Adipose tissue (tissue), 3 donors: ENCODE data around the gene RNH1. TPM values are rescaled to one million over a fixed set of nuclear protein-coding genes. Genes with fewer than 3 reads are reported as not detected.

ENCODE experiments used
- H3K27ac ChIP-seq: one replicate; pipeline ENCODE4 v1.5.1; 2013; ENCODE audit warnings: low read depth, low read length
- WGBS, 3 donors: extraction: QIAGEN DNeasy Blood & Tissue Kit; methylation state at CpG; one replicate each; pipeline ENCODE4 v1.1.7; 2013; 5-methylcytosine and 5-hydroxymethylcytosine counted together
- polyA plus RNA-seq, 3 donors: library from polyadenylated mRNA; stranded (reverse); fragments of 200-250 nt; gene quantifications; one replicate each; pipeline ENCODE4 v1.2.3, GENCODE V29; 2013
- donor health status: healthy with polysubstance abuse.
- donor health status: Bipolar disorder and iron deficiency.
- donor health status: healthy.

Gene RNH1
- 100 to 1,000 TPM in 2 of 3 donors, 10 to 100 TPM in 1; 93.4 to 217 (median 208) TPM for polyA plus RNA-seq

DNA sequence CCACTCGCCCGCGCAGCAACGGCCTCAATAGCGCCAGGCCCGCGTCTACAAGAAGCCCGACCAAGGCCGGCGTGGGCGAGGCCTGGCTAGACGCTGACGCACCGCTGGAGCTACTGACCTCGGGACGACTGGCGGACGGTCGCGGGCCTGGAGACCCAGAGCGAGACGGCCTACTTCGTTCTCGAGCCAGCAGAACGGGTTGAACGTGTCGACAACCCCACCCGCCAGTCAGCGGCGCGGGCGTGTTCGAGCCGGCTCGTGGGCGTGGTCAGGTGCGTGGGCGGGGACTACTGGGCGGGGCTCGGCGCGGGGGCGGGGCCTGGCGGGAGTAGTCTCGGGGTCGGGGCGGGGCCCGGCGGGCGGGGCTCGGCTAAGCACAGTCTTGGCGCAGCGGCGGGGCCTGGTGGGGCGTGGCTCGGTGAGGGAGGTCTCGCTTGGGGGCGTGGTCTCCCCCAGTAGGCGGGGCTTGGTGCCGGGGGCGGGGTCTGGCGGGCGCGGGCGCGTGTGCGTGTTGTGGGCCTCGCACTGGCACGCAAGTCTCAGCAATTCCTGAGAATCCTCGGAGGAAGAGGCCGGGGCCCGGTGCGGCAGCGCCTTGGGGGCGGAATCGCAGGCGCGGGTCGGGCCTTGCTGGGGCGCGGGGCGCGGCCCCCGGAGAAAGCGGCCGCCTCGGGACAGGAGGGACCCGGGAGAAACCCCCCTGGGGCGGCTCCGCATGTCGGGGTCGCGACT is at the start of gene RNH1:
Gene RNH1, minus strand, starts transcription at position 248 of the 732 bp plus-strand sequence. CDS start 5,080 bp downstream, outside the sequence.
- peak within 1 kb of the TSS; percentile 99 for H3K27ac ChIP-seq
- 1 to 2% (median 1%) methylated on average over 86 to 93 of the region's 93 CpGs for WGBS, 3 donors

DNA sequence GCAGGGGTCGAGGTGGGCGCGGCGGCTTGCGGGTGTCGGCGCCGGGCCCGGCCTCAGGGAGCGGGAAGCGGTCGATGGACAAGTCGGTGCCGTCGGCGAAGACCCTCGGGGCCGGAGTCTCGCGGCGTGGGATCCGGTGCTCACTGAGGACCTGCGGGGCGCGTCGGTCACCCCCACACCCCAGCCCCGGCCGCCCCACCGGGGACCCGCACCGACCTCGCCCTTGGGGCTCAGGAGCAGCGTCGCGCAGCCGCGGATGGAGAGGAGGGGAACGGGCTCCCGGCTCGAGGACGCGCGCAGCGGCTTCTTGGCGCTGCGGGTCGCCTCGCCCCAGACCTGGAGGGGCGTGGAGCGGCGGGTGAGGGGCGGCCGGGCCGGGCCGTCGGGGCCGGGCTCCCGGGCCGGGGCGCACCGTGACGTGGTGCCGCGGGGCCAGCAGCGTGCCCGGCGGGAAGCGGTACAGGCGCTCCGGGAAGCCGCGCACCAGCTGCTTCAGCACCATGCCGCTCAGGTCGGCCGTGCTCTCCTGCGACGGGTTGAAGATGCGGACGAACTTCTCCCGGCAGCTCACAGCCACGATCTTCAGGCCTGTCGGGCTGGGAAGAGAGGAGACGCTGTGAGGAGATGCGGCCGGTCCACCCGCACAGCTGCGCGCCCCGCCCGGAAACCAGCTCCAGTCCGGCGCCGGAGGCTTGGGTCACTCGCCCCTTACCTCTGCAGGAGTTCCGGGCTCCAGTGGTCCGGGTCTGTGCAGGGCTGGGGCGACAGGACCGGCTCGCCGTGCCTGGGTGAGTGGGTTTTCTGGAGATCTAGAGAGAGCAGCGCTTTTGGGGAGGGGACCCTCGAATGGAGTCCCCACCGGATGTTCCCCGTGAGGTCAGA is 49.0 kb upstream of the RNH1 start:
- 5 to 23% (median 7%) methylated on average over 85 to 104 of the region's 104 CpGs for WGBS, 3 donors
- H3K27ac ChIP-seq, result no peak overlapping the region

GRCh38 chr11:555227-555779 is 48.3 kb upstream of the RNH1 start:
- no peak overlapping the region for H3K27ac ChIP-seq
- 1 to 3% (median 2%) methylated on average over 23 to 57 of the region's 57 CpGs for WGBS, 3 donors

DNA sequence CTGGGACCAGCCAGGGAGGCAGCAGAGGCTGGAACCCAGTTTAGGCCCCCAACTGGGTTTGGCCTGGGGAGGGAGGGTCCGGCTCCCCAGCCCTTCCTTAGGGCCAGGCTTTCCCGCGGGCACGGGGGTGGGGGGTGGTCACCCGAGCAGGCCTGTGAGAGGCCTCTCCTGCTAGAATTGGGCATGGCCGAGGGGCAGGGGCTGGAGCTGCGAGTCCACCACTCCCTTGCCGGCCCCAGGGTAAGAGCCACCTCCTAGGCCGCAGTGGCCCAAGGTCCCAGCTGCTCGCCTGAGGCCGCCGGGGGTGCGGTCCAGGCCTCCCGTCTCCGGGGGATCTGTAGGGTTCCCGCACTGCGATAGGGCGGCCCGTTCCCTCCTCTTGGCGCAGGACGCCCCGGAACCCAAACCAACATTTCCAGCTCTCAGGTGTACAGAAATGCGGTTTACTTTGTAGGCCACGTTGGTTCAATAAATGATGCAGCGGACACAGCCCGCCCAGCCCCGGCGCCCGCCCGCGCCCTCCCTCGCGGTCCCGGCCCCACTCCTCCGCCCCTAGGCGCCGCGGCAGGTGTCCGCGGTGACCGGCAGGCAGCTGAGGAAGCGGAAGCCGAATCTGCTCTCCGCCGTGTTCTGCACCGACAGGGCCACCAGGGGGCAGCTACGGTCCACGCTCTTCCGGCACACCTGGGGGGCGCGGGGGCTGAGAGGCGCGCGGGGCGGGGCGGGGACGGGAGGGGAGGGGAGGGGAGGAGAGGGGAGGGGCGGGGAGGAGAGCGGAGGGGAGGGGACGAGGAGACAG is 47.6 kb upstream of the RNH1 start:
- 11 to 13% (median 11%) methylated on average over 42 to 51 of the region's 60 CpGs for WGBS, 3 donors
- H3K27ac ChIP-seq, result no peak overlapping the region

GRCh38 chr11:553988-554340 is 46.9 kb upstream of the RNH1 start:
- H3K27ac ChIP-seq, result no peak overlapping the region
- WGBS, 3 donors, result 35 to 65% (median 63%) methylated on average over 9 to 11 of the region's 11 CpGs

DNA sequence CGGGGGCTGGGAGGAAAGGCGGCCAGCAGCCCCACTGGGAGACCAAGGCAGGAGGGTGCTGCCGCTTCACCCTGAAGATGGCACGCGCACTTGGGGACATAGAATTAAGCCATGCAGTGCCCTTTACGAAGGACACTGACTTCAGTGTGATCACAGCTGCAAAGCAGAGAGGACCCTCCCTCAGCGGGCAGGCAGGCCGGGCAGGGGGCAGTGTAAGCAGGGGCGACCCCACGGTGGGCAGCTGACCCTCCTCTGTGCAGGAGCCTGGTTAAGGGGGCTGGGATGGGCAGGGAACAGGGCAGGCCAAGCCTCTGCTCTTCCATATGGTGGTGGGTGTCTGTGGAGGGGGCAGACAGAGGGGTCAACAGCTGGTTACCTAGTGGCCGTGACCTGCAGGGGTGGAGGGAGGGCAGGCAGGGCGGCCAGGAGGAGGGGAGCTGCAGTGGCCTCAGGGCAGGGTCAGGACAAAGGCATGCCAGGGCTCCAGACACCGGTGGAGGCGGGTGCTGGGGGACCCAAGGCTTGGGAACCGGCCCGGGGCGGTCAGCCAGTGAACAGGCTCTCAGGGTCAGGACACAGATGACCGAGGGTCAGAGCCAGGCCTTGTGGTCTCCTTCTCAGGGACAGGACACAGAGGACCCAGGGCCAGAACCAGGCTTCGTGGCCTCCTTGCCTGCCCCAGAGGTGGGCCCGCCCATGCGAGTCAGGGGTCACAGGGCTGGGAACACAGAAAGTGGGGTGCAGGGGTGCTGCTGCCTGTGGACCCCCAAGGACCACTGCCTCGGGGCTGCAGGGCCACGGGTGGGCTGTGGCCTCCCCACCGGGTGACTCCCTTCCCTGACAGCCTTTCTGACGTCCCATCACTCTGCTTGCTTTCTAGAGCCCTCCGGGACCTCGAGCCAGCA is 46.3 kb upstream of the RNH1 start:
- H3K27ac ChIP-seq, result no peak overlapping the region
- 75 to 86% (median 84%) methylated on average over 26 to 27 of the region's 27 CpGs for WGBS, 3 donors

DNA sequence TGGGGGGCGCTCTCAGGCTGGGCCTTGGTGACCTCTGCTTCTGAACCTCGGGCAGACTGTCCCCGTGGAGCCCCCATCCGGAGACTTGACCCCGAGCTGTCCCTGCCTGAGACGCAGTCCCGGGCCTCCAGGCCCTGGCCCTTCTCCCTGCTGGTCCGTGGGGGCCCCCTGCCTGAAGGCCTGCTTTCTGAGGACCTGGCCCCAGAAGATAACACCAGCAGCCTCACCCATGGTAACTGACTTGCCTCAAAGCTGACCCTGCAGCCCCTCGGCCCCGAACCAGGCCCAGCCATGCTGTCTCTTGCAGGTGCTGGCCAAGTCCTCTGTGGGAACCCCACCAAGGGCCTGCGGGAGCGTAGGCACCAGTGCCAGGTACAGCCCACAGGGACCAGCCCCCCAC is 44.6 kb upstream of the RNH1 start:
- H3K27ac ChIP-seq, result no peak overlapping the region
- 81 to 85% (median 84%) methylated on average over 12 of the region's 12 CpGs for WGBS, 3 donors

DNA sequence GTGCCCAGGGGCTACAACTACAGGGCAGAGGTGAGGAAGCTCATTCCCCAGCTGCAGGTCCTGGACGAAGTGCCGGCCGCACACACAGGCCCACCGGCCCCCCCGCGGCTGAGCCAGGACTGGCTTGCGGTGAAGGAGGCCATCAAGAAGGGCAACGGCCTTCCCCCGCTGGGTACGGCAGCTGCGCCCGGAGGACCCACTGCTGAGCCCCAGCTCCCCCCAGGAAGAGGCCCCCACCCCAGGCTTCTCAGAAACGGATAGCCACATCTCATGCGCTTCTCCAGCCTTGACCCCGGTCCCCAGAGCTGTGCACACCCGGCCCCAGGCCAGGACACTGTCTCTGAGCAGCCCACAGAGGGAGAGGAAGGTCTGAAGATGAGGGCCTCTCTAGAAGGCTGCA is 44.1 kb upstream of the RNH1 start:
- 82 to 86% (median 84%) methylated on average over 16 of the region's 16 CpGs for WGBS, 3 donors
- no peak overlapping the region for H3K27ac ChIP-seq

DNA sequence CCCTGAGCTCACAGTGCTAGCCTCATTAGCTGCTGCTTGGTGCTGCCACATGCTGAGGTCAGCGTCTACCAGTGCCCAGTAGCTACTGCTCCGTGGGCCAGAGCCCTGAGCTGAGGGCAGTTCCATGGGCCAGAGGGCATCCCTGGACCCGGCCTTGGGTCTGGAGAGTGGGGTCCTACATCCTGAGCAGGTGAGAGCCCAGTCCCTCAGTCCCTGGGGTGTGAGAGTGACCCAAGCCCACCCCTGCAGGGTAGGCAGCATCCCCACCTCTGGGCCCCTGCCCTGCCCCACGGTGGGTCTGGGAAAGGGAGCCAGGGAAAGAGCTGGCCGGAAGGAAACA is 43.7 kb upstream of the RNH1 start:
- 86 to 100% (median 89%) methylated on average over 3 to 5 of the region's 5 CpGs for WGBS, 3 donors
- H3K27ac ChIP-seq, result no peak overlapping the region

- H3K27ac ChIP-seq, result no peak overlapping the region
- WGBS, 3 donors, result 93 to 95% (median 95%) methylated on average over 24 to 25 of the region's 25 CpGs
These were observed 43.1 kb upstream of the RNH1 start for GRCh38 chr11:550021-550745.

GRCh38 chr11:548700-549603 is 41.9 kb upstream of the RNH1 start:
- 84 to 87% (median 85%) methylated on average over 32 of the region's 32 CpGs for WGBS, 3 donors

GRCh38 chr11:545171-545570 is 38.1 kb upstream of the RNH1 start:
- H3K27ac ChIP-seq, result no peak overlapping the region
- WGBS, 3 donors, result 88 to 94% (median 91%) methylated on average over 11 of the region's 11 CpGs

More at GRCh38 chr11:548700-549603, 41.9 kb upstream of the RNH1 start:
- H3K27ac ChIP-seq, result no peak overlapping the region

DNA sequence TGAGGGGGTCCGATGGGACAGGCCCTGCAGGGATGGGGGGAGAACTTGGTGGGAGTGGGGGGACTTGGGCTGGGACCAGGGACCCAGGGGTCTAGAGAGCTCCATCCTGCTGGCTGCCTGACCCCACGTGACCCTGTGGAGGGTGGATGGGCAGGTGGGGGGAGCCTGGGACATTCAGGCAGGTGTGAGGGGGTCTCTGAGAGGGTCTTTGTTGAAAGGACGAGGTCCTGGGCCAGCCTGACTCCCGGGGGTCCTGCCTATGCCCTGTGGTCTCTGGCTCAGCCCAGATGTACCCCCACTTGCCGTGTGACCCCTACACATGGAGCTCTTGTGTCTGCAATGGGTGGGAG is 37.8 kb upstream of the RNH1 start:
- WGBS, 3 donors, result 77 to 89% (median 89%) methylated on average over 5 of the region's 5 CpGs
- no peak overlapping the region for H3K27ac ChIP-seq

GRCh38 chr11:541433-541885 is 34.4 kb upstream of the RNH1 start:
- WGBS, 3 donors, result 87 to 91% (median 91%) methylated on average over 20 of the region's 20 CpGs
- H3K27ac ChIP-seq, result no peak overlapping the region

GRCh38 chr11:540583-541432 is 33.8 kb upstream of the RNH1 start:
- H3K27ac ChIP-seq, result no peak overlapping the region
- 88 to 92% (median 90%) methylated on average over 20 to 23 of the region's 23 CpGs for WGBS, 3 donors
